ENCODE results near the gene DNAJB11. TPM values are rescaled to one million over a fixed set of nuclear protein-coding genes. Genes with fewer than 3 reads are reported as not detected.
"Not testable (repeated sequence)": the region's sequence is repeated elsewhere in the genome, so short reads cannot be mapped to it uniquely, and the experiment has no call there.

DNAJB11 gene
- total RNA-seq, 1 donor from 2014 or later: 24.6 TPM

DNA sequence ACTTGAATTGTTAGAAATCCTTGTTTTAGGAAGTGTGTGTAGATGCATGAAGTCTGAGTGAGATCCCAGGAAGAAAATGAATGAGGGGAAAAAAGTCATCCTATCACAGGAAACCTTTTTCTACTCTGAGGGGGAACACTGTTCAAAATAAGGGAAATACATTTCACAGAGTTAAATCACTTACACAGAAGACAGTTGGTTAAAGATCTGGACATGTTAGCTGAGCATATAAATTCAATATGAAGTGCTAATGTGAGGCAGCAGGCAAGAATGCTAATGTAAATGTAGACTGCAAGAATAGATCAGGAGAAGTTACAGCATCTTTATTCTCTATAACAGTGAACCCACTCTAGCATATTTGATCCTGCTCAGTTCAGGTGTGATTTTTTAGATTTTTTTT, 5.9 kb upstream of the DNAJB11 start:
- Histone ChIP-seq H3K4me1 (peaks cover 80% of the 10 kb centered on the region), H3K27ac (replicated peaks) (no peak overlapping the region), H3K4me3 (no peak overlapping the region), H3K9me3 (replicated peaks) (no peaks in the 10 kb centered on the region), H3K27me3 (ENCODE audit: low read depth) (no peaks in the 10 kb centered on the region), H3K36me3 (no peaks in the 10 kb centered on the region)
- TF ChIP-seq, protein P1, sequence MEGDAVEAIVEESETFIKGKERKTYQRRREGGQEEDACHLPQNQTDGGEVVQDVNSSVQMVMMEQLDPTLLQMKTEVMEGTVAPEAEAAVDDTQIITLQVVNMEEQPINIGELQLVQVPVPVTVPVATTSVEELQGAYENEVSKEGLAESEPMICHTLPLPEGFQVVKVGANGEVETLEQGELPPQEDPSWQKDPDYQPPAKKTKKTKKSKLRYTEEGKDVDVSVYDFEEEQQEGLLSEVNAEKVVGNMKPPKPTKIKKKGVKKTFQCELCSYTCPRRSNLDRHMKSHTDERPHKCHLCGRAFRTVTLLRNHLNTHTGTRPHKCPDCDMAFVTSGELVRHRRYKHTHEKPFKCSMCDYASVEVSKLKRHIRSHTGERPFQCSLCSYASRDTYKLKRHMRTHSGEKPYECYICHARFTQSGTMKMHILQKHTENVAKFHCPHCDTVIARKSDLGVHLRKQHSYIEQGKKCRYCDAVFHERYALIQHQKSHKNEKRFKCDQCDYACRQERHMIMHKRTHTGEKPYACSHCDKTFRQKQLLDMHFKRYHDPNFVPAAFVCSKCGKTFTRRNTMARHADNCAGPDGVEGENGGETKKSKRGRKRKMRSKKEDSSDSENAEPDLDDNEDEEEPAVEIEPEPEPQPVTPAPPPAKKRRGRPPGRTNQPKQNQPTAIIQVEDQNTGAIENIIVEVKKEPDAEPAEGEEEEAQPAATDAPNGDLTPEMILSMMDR (IDR thresholded peaks at IDR 0.05; ENCODE audit: borderline replicate concordance): no peak
- intact Hi-C loops (cut with micrococcal nuclease): no loop called here
- no peak for DNase-seq

DNA sequence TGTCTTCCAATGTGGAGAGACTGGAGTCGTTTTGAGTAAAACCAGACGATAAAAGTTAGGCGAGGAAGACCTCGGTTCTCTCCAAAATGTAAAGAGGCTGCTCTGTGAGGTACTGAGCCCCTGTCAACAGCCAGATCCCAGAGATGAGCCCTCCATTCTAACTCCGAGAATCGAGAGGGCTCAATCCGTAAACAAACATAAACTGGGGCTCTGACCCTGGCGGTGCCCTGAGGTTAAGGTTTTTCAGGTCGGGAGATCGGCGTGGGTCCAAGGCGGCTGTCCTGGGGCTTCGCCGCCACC, 3.8 kb upstream of the DNAJB11 start:
- Histone ChIP-seq H3K27me3 (ENCODE audit: low read depth) (no peaks in the 10 kb centered on the region), H3K9me3 (replicated peaks) (no peaks in the 10 kb centered on the region), H3K27ac (replicated peaks) (peak overlapping the region; percentile 91), H3K4me3 (peak overlapping the region; percentile 88), H3K36me3 (no peaks in the 10 kb centered on the region), H3K4me1 (peaks cover 83% of the 10 kb centered on the region)
- TF ChIP-seq, protein P1 (IDR thresholded peaks at IDR 0.05; ENCODE audit: borderline replicate concordance): no peak
- no peak for DNase-seq
- intact Hi-C loops (cut with micrococcal nuclease): no loop called here

DNA sequence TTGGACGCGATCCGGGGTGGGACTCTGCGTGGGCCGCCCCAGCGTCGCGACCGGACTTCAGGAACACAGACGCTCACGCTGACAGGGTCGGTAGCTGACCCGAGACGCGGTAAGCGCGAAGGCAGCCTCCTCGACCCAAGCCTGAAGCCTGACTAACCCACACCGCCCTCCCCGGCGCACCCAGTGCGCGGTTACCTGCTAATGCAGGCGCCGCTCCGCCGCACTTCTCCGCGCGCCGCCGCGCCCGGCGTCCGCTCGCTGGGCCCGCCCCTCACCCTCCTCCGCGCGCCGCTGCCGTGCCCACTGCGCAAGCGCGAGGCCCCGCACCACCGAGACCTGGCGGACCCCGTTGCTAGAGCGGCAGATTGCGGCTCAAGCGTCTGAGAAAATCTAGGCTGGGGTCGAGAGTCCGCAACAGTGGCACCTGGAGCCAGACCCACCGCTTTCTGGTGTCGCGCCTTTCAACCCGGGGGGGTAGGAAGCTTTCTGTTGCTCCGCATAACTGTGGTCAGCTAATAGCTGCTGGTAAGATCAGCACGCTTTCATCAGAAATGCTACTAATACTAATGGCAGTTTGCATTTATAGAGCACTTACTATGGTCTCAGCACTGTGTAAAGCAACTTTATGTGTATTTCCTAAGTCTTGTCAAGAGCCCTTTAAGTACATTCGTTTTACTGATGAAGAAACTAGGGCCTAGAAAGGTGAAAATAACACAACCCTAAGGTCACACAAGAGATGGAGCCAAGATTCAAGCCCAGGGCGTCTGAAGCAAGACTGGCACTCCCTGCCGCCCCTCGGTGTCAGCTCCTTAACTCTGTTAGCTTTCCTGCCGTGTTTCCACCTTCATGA, 3.2 kb upstream of the DNAJB11 start, which contains the start of gene TBCCD1:
Gene TBCCD1 (minus strand): TSS at position 268 of the 850 bp plus-strand sequence. CDS start 3,010 bp downstream, outside the sequence.
- peaks cover 2% of the 10 kb centered on the region for H3K36me3 ChIP-seq
- H3K4me3 ChIP-seq: peak within 1 kb of the TSS; percentile 88
- no peaks in the 10 kb centered on the region for H3K27me3 ChIP-seq (ENCODE audit: low read depth)
- peak within 1 kb of the TSS; percentile 91 for H3K27ac ChIP-seq (replicated peaks)
- intact Hi-C loops (cut with micrococcal nuclease): no loop called here
- peaks cover 81% of the 10 kb centered on the region for H3K4me1 ChIP-seq
- peak; percentile 91 for DNase-seq
- no peaks in the 10 kb centered on the region for H3K9me3 ChIP-seq (replicated peaks)
- TF ChIP-seq, protein P1 (IDR thresholded peaks at IDR 0.05; ENCODE audit: borderline replicate concordance): no peak

DNA sequence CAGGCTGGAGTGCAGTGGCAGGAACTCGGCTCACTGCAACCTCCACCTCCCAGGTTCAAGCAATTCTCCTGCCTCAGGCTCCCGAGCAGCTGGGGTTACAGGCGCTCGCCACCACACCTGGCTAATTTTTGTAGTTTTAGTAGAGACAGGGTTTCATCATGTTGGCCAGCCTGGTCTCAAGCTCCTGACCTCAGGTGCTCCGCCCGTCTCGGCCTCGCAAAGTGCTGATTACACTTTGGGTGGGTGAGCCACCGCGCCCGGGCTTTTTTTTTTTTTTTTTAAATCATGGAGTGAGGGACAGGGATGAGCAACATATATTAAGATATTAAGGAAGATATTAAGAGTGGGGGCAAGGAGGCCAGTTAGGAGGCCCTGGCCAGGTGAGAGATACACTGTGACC, 1.2 kb upstream of the DNAJB11 start:
- Histone ChIP-seq H3K36me3 (peaks cover 21% of the 10 kb centered on the region), H3K4me1 (peaks cover 61% of the 10 kb centered on the region), H3K4me3 (peak overlapping the region; percentile 93)
- DNase-seq; H3K9me3 ChIP-seq (replicated peaks); H3K27ac ChIP-seq (replicated peaks); intact Hi-C loops (cut with micrococcal nuclease); H3K27me3 ChIP-seq (ENCODE audit: low read depth): not testable (repeated sequence)

DNA sequence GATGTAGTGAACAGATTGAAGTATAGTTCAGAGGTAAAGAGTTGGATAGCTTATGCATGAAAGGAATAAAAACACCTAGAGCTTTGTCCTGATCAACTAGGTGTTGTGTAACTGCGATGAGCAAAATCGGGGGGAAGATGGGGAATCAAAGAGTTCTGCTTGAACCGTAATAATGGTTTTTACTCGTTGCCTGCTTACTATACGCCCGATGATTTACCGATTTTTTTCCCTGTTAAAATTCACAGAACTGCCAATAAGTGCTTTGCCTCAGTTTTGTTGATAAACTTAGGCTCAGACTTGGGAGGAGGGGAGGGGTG, 783 bp upstream of the DNAJB11 start:
- no peak for DNase-seq
- H3K4me1 ChIP-seq: peaks cover 57% of the 10 kb centered on the region
- H3K27ac ChIP-seq (replicated peaks): peak overlapping the region; percentile 66
- intact Hi-C loops (cut with micrococcal nuclease): no loop called here
- peak overlapping the region; percentile 93 for H3K4me3 ChIP-seq
- no peaks in the 10 kb centered on the region for H3K27me3 ChIP-seq (ENCODE audit: low read depth)
- TF ChIP-seq, protein P1 (IDR thresholded peaks at IDR 0.05; ENCODE audit: borderline replicate concordance): no peak
- H3K36me3 ChIP-seq: peaks cover 21% of the 10 kb centered on the region
- H3K9me3 ChIP-seq (replicated peaks): no peaks in the 10 kb centered on the region

DNA sequence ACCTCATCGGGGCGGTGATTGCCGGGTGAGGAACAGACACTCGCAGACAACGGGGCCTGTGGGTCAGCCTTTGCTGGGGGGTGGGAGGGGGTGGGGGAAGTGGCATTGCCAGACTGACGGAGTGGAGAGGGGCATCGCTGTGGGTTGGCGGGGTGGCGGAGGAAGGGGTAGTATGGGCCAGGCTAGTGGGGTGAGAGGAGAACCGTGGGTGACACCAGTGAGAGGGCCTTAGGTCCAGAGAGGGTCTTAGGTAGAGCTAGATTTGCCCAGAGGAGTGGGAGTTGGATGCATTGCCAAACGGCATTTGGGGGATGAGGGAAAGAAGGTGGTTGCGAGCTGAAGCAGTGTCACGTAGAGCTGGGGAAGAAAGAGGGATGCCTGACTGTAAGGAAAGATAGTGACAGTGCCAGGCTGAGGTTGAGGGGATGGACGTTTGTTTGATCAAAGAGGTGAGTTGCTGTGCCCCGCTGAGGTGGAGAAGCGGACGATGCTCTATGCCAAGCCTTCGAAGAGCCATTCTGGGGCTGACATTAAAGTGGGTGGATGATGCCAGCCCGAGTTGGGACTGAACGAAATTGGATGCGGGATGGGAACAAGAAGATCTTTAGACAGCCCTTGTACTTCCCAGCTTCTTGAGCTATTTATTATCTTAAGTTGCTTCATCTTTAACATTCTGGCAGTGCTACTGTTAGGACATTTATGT, 572 bp downstream of the DNAJB11 start:
- Histone ChIP-seq H3K36me3 (peaks cover 31% of the 10 kb centered on the region), H3K9me3 (replicated peaks) (no peaks in the 10 kb centered on the region), H3K4me3 (peak overlapping the region; percentile 93), H3K4me1 (peaks cover 45% of the 10 kb centered on the region), H3K27ac (replicated peaks) (peak overlapping the region; percentile 92), H3K27me3 (ENCODE audit: low read depth) (no peaks in the 10 kb centered on the region)
- TF ChIP-seq, protein P1 (IDR thresholded peaks at IDR 0.05; ENCODE audit: borderline replicate concordance): no peak
- no peak for DNase-seq
- intact Hi-C loops (cut with micrococcal nuclease): no loop called here

Measured in left ventricle myocardium inferior (tissue), 1 donor.